Activated naive CD4-positive, alpha-beta T cell treated with anti-CD3 and anti-CD28 coated beads for 36 hours (primary cell): Measurements from ENCODE around the gene ARV1. TPM values are rescaled to one million over a fixed set of nuclear protein-coding genes. Genes with fewer than 3 reads are reported as not detected.
"Not testable (repeated sequence)": the region's sequence is repeated elsewhere in the genome, so short reads cannot be mapped to it uniquely, and the experiment has no call there.

Experiments
- CTCF ChIA-PET: fragments of 350-600 bp; sonication (Branson Sonifier 250); formaldehyde crosslinking; loops from one replicate; lab custom pipeline; 2021; ENCODE audit warnings: antibody characterized with exemption; lab: Charles Lee
- DNase-seq: peaks from one replicate; pipeline ENCODE4 v3.0.0-alpha.2; 2020
- H3K27ac Mint-ChIP-seq: one replicate; pipeline ENCODE4 v1.8.0; 2021; ENCODE audit warnings: mild to moderate bottlenecking, mixed read lengths
- H3K27me3 Mint-ChIP-seq: one replicate; pipeline ENCODE4 v1.8.0; 2021; ENCODE audit warnings: low read depth, mixed read lengths
- H3K36me3 Mint-ChIP-seq: one replicate; pipeline ENCODE4 v1.8.0; 2021; ENCODE audit warnings: low read depth, mixed read lengths
- H3K4me1 Mint-ChIP-seq: one replicate; pipeline ENCODE4 v1.8.0; 2021; ENCODE audit warnings: low read depth, mixed read lengths
- H3K4me3 Mint-ChIP-seq: one replicate; pipeline ENCODE4 v1.8.0; 2021; ENCODE audit warnings: mild to moderate bottlenecking, moderate library complexity, mixed read lengths
- H3K9me3 Mint-ChIP-seq: one replicate; pipeline ENCODE4 v1.8.0; 2021; ENCODE audit warnings: mixed read lengths
- intact Hi-C: fragments of 100-400 bp; cut with micrococcal nuclease; formaldehyde crosslinking; loops from one replicate; pipeline ENCODE4 v1.15.1; 2023
- total RNA-seq, 2 experiments: library from RNA; stranded (reverse); gene quantifications; one replicate each; pipeline ENCODE4 v1.2.3, GENCODE V29; 2021

The ARV1 gene
- total RNA-seq, 2 experiments from 2014 or later, result 14.9 to 17.7 TPM

DNA sequence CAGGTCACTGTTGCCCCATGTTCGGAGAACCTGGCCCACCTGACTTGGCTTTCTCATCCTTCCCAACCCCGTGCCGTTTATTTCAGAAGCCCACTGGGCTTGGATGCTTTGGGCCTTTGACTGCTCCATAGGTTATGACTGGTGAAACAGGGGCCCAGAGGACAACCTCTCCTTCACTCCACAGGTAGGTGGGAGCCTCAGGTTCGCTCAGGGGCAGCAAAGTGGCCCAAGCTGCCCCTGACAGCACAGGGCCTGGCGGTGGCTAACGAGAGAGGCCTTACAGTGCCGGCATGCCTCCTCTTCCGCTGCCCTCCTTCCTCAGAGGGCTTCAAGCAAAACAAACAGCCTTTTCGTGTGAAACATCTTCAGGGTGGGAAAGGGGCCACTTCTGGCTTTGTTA is 44.3 kb downstream of the ARV1 start:
- no peaks in the 10 kb centered on the region for H3K9me3 Mint-ChIP-seq
- peaks cover 9% of the 10 kb centered on the region for H3K4me1 Mint-ChIP-seq
- CTCF ChIA-PET, result no interaction called here
- intact Hi-C loops, result no loop called here
- H3K36me3 Mint-ChIP-seq, result peaks cover 4% of the 10 kb centered on the region
- no peak for DNase-seq
- no peaks in the 10 kb centered on the region for H3K27me3 Mint-ChIP-seq
- no peak overlapping the region for H3K27ac Mint-ChIP-seq
- H3K4me3 Mint-ChIP-seq, result no peak overlapping the region

DNA sequence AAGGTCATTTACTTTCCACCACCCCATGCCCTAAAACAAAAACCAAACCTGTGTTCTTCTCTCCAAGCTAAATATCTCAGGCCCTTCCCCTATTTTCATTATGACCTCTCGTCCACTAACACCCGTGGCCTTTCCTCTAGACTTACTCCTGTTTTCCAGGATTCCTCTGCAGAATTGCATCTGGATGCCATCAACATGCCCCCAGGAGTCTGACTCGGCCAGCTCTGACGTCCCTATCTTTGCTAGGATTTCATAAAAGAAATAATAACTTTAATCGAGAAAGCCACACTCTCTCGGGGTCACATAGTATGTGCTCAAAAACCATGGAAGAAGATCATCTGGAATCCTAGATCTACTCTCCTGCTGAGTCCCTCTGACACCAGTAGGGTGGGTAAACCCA is 47.7 kb downstream of the ARV1 start:
- Mint-ChIP-seq H3K9me3 (no peaks in the 10 kb centered on the region), H3K27ac (no peak overlapping the region), H3K4me1 (peaks cover 7% of the 10 kb centered on the region), H3K36me3 (peaks cover 3% of the 10 kb centered on the region), H3K4me3 (no peak overlapping the region), H3K27me3 (no peaks in the 10 kb centered on the region)
- no peak for DNase-seq
- intact Hi-C loops, result no loop called here
- CTCF ChIA-PET, result no interaction called here

DNA sequence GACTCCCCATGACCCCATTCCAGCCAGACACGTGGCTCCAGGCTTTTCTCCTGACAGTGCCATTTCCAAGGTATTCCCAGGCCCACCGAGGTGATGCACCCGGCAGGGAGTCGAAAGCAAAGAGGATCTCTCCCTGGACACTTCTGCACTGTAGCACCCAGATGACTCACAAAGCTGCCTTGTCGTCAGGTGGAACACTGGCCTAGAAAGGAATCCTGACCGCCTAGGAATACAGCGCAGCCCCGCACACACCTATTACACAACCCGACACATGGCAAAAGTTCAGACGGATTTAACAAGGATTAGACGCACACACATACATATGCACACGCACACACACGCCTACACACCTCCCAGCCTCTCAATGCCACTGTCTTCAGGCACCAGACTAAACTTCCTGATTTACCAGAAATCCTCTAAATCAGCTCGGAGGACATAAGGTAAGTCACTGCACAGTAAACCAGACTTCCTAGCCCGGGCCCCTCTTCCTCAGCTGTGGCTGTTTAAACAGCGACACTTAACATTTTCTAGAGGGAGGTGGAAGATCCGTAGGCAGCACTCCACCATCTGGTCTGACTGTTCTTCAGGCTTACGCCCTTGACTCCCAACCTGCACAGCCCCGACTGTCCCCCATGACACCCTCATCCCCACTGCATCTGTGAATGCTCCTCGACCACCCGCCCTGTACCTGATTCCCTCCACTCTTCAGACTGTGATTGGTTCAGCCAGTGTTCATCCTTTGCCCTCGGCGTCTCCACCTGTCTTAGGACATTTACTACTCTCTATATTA is 48.4 kb downstream of the ARV1 start:
- intact Hi-C loops, result no loop called here
- Mint-ChIP-seq H3K27ac (no peak overlapping the region), H3K27me3 (no peaks in the 10 kb centered on the region), H3K9me3 (no peaks in the 10 kb centered on the region), H3K4me1 (peaks cover 7% of the 10 kb centered on the region), H3K36me3 (peaks cover 3% of the 10 kb centered on the region), H3K4me3 (no peak overlapping the region)
- CTCF ChIA-PET, result interaction anchor here (0.6 kb wide), 1 partner anchor 219 kb away, joined by 3 read pairs; no protein-coding TSS in a partner anchor
- no peak for DNase-seq

DNA sequence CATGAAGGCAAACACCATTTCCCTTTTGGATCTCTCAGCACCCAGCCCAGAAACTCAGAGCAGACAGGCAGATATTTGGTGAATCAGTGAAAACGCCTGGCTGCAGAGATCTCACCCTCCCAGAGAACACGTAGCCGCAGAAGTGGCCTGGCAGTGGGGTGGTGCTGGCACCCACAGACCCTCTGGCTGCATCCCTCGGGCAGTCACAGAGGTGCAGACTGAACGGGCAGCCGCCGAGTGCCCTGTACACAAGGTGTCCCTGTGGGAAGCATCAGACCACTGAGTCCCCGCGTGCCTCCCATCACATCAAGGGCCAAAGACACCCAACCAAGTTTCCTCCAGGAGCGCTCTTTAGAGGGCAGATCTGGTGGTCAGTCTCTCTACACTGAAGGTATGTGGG is 49.1 kb downstream of the ARV1 start:
- Mint-ChIP-seq H3K9me3 (no peaks in the 10 kb centered on the region), H3K4me1 (peaks cover 8% of the 10 kb centered on the region), H3K27ac (no peak overlapping the region), H3K4me3 (no peak overlapping the region), H3K27me3 (no peaks in the 10 kb centered on the region), H3K36me3 (peaks cover 3% of the 10 kb centered on the region)
- DNase-seq, result no peak
- intact Hi-C loops, result no loop called here
- CTCF ChIA-PET, result no interaction called here

DNA sequence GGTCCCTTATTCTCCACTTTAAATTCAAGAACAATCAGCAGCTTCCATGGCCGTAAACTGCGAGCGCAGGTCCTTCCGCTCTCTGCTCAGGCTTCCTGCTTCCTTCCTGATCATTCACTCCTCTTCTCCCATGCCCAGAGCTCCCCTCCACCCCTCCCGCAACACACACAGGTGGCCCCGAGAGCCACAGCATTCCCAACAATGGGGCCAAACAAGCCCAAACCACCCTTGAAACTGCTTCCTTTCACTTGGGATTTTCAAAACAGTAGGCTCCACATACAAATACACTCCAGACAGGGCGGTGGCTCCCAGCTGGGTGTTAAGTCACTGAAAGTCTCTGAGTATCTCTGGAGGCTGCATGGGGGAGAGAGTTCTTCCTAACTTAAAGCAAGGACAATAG is 49.8 kb downstream of the ARV1 start:
- CTCF ChIA-PET, result no interaction called here
- no peak overlapping the region for H3K27ac Mint-ChIP-seq
- H3K27me3 Mint-ChIP-seq, result no peaks in the 10 kb centered on the region
- DNase-seq, result no peak
- intact Hi-C loops, result no loop called here
- peaks cover 3% of the 10 kb centered on the region for H3K36me3 Mint-ChIP-seq
- no peaks in the 10 kb centered on the region for H3K9me3 Mint-ChIP-seq
- no peak overlapping the region for H3K4me3 Mint-ChIP-seq
- peaks cover 11% of the 10 kb centered on the region for H3K4me1 Mint-ChIP-seq

DNA sequence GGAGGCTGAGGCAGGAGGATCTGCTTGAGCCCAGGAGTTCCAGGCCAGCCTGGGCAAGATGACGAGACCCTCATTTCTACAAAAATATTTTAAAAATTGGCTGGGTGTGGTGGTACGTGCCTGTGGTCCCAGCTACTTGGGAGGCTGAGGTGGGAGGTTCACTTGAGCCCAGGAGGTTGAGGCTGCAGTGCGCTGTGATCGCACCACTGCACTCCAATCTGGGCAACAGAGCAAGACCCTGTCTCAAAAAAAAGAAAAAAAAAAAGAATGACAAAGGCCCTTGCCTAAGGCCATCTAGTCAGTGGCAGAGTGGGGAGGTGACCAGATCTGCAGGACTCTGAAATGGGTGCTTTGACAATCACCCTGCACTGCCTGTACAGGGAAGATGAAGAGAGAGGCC is 50.4 kb downstream of the ARV1 start:
- H3K27ac Mint-ChIP-seq, H3K9me3 Mint-ChIP-seq, H3K27me3 Mint-ChIP-seq, H3K36me3 Mint-ChIP-seq, intact Hi-C loops, CTCF ChIA-PET, H3K4me3 Mint-ChIP-seq, DNase-seq: not testable (repeated sequence)
- H3K4me1 Mint-ChIP-seq, result peaks cover 11% of the 10 kb centered on the region

DNA sequence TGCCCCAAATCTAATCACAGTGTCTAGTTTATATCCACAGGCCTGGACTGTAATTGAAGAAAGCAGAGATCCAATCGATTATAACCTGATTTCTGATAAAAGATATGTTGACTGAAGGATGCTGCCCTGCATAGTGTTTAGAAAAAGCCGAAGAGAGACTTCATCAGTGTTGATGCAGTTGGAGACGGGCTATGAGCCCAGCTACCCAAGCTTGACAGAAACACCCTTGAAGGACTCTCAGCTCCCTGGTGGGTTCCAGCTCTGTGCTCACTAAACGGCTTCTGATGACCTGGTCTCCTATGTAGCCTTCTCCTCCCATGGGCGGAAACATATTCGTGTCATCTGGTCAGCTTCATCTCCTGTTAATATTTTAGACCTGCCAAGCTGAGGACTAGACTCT is 50.9 kb downstream of the ARV1 start:
- intact Hi-C loops, result loop anchor here (10.0 kb wide), 1 partner anchor 185 kb away; no protein-coding TSS in a partner anchor
- no peak for DNase-seq
- Mint-ChIP-seq H3K4me1 (peaks cover 11% of the 10 kb centered on the region), H3K4me3 (no peak overlapping the region), H3K27me3 (no peaks in the 10 kb centered on the region), H3K36me3 (peaks cover 5% of the 10 kb centered on the region), H3K9me3 (no peaks in the 10 kb centered on the region), H3K27ac (no peak overlapping the region)
- CTCF ChIA-PET, result no interaction called here

DNA sequence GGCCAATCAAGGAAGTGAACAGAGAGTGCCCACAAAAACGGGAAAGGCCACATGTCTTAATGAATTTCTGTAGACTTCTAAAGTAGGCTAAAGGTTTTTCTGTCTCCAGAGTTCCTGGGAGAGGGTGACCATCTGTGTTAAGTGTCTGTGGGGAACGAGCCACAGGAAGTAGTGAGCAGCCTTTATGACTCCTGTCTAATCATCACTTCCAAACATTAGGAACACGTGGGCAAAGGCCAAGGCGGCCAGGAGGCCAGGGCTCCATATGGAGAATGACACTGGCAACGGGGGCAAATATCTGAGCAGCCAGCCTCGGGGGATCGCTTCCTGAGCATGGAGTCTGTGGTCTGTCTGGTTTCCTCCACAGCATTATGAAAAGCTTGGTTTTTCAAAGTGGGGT is 54.1 kb downstream of the ARV1 start:
- Mint-ChIP-seq H3K27ac (no peak overlapping the region), H3K27me3 (no peaks in the 10 kb centered on the region), H3K36me3 (peaks cover 6% of the 10 kb centered on the region), H3K9me3 (no peaks in the 10 kb centered on the region), H3K4me3 (no peak overlapping the region), H3K4me1 (peaks cover 25% of the 10 kb centered on the region)
- DNase-seq, result no peak
- CTCF ChIA-PET, result interaction anchor here (0.6 kb wide), 1 partner anchor 36 kb away, joined by 5 read pairs; no protein-coding TSS in a partner anchor
- intact Hi-C loops, result loop anchor here (10.0 kb wide), 1 partner anchor 182 kb away; no protein-coding TSS in a partner anchor

DNA sequence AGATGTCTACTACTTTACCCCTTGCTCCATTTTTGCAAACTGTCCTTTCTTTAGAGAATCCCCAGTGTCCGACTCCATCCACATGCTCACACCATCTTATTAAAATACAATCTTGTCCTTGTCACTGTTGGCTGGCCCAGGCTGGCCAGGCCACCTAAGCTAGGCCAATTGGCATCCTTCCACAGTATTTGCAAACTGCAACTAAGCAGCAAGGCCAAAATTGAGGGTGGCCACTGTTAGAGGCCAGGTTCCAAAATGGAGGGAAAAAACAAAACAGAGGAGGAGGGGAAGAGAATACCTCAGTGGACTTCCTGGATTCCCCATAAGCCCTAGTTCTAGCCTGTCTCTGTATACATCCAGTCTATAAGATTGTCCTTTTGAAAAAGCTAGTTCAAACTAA is 56.9 kb downstream of the ARV1 start:
- CTCF ChIA-PET, result interaction anchor here (0.6 kb wide), 1 partner anchor 56 kb away, joined by 3 read pairs; no protein-coding TSS in a partner anchor

DNA sequence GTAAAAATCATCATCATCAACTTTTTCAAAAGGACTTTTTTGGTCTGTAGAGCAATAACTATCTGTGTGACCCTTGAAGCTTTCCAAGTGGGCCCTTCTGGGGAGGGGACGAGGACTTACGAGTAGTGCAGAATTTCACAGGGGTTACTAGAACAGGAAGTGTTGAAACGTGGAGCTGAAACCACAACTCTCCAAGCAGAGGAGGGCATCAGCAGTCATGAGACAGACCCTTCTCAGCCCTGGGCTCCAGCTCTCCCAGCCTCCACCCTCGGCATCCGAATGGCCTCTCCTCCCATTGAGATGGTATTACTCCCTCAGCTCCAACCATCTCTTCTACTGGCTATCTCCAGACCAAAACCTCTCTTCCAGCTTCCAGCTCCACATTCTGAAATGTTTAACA is 57.5 kb downstream of the ARV1 start:
- Mint-ChIP-seq H3K27ac (no peak overlapping the region), H3K9me3 (no peaks in the 10 kb centered on the region), H3K4me1 (peaks cover 27% of the 10 kb centered on the region), H3K36me3 (peaks cover 3% of the 10 kb centered on the region), H3K27me3 (peaks cover 2% of the 10 kb centered on the region), H3K4me3 (no peak overlapping the region)
- no peak for DNase-seq
- CTCF ChIA-PET, result no interaction called here
- intact Hi-C loops, result loop anchor here (5.0 to 10.0 kb wide), 2 partner anchors 178 to 301 kb away; partner anchors contain the start of genes EXOC8 and SPRTN

More for the DNA sequence above, 56.9 kb downstream of the ARV1 start:
- Mint-ChIP-seq H3K4me3 (no peak overlapping the region), H3K4me1 (peaks cover 24% of the 10 kb centered on the region), H3K27ac (no peak overlapping the region), H3K9me3 (no peaks in the 10 kb centered on the region), H3K36me3 (peaks cover 3% of the 10 kb centered on the region), H3K27me3 (no peaks in the 10 kb centered on the region)
- intact Hi-C loops, result loop anchor here (5.0 to 10.0 kb wide), 2 partner anchors 179 to 302 kb away; partner anchors contain the start of genes EXOC8 and SPRTN
- no peak for DNase-seq

DNA sequence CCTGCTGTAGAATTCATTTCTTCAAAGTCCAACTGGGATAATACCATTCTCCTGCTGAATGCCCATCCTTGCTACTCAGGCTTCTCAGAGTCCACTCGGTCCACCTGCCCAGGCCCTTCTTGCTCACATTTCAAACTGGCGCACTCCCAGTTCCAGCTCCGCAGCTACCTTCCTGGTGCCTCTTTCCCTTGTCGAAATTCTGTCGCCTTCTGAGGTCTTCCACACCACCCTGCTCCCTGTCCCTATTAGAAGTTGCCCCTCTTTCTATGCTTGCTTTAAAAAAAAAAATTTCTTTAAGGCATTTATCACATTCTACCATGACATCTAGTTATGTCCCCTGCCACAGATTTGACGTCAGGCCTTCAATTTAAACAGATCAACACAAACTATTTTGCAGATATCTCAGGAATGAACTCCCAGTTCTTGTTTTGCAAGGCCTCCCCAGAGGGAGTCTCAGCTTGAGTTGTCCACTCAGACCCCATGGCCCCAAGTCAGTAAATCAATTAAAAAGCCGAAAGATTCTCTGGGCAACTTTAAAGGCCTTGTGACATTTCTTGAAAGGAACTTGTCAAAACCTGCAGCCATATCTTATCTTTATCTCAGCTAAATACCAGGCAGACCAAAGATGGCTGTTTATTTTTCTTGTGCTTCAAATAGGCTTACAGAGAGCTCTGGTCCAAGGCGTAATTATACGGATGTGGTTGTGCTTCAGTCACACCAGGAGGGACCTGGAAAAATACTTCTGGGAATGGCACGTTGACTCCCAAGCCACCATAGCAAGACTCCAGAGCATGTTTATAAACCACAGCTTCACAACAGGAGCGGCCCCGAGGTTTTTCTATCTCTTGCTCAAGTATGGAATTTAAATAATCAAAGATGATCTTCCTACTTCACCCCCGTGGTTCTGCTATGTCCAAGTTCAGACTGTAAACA is 59.0 kb downstream of the ARV1 start:
- Mint-ChIP-seq H3K36me3 (peaks cover 3% of the 10 kb centered on the region), H3K27me3 (peaks cover 2% of the 10 kb centered on the region), H3K4me1 (peaks cover 27% of the 10 kb centered on the region), H3K27ac (no peak overlapping the region), H3K9me3 (no peaks in the 10 kb centered on the region), H3K4me3 (no peak overlapping the region)
- intact Hi-C loops, result loop anchor here (2.0 to 10.0 kb wide), 3 partner anchors 177 to 491 kb away; partner anchors contain the start of genes EXOC8, SPRTN and TSNAX
- DNase-seq, result no peak
- CTCF ChIA-PET, result interaction anchor here (0.8 to 1.4 kb wide), 4 partner anchors 7 to 173 kb away, joined by 3 to 4 read pairs (median 4); no protein-coding TSS in a partner anchor
